Measurements from ENCODE around the gene PRSS27. TPM values are rescaled to one million over a fixed set of nuclear protein-coding genes. Genes with fewer than 3 reads are reported as not detected.

Gene PRSS27
- total and polyA plus RNA-seq, 2 of the 8 experiments (the other 6 are each of a cell fraction or from before 2014, with no cell fraction given), result 1.3 to 7.5 TPM

DNA sequence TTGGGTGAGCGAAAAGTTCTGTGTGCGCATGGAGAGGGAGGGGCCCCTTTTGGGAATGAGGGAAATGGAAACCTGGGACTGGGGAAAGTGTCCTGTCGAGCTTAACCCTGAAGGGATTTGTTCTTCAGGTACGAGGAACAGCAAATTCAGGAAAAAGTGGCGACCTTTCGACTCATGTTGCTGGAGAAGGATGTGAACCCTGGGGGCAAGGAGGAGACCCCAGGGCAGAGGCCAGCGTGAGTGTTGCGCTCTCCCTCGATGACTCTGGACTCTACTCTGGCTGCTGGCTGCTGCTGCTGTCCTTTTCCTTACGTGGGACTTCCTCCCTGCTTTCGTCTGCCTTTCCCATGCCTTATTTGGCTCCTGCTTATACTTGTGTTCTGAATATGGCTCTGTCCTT lies 37.3 kb upstream of the PRSS27 start:
- H4K20me1 ChIP-seq (replicated peaks in 1 of 2; ENCODE audit: control insufficient read depth in 1 of 2, insufficient read depth in 2 of 2, low read length in 2 of 2), result peaks cover 21 to 25% of the 10 kb centered on the region in 2 experiments
- H3K27me3 ChIP-seq (replicated peaks in 1 of 4; ENCODE audit: control insufficient read depth in 3 of 4, extremely low read depth in 1 of 4, insufficient read depth in 3 of 4, low read length in 3 of 4), result no peaks in the 10 kb centered on the region
- DNase-seq (ENCODE audit: low read depth in 1 of 2, low spot score in 2 of 2) (no peak), FAIRE-seq (no peak)
- no peak overlapping the region for H3K4me2 ChIP-seq (ENCODE audit: insufficient read depth in 1 of 2, low read depth in 2 of 2, low read length in 2 of 2)
- peak; percentile 55 for TF ChIP-seq POLR2AphosphoS5 (IDR thresholded peaks at IDR 0.05; ENCODE audit: low read depth, low read length)
- TF ChIP-seq MAX (IDR thresholded peaks at IDR 0.05), result no peak
- TF ChIP-seq TCF12 (IDR thresholded peaks at IDR 0.05; ENCODE audit: low read depth, low read length), result no peak
- 93% methylated on average over 11 of the region's 11 CpGs; no CpG with 5 or more reads in 1 of the 2 experiments for WGBS, 2 experiments (ENCODE audit: extremely low coverage in 1 of 2, insufficient coverage in 1 of 2, insufficient read length in 1 of 2, insufficient replicate concordance in 2 of 2, low coverage in 1 of 2, low lambda C conversion rate in 2 of 2, missing lambda C conversion rate in 1 of 2)
- ChIA-PET CTCF (ENCODE audit: partially characterized antibody) (interaction anchor here (0.8 to 1.2 kb wide), 4 partner anchors 8 to 97 kb away, joined by 3 to 5 read pairs (median 3); no protein-coding TSS in a partner anchor), POLR2A (ENCODE audit: partially characterized antibody) (interaction anchor here (0.7 to 4.8 kb wide), 14 partner anchors 10 to 74 kb away, joined by 3 to 140 read pairs (median 5); partner anchors contain the start of genes ELOB and PRSS27)
- peaks cover 52 to 93% of the 10 kb centered on the region in 2 experiments for H3K79me2 ChIP-seq (ENCODE audit: control insufficient read depth in 1 of 2, insufficient read depth in 2 of 2, low read length in 2 of 2)
- H3K79me1 ChIP-seq (ENCODE audit: low read depth, low read length), result peaks cover 4% of the 10 kb centered on the region; the same call in 1 of the 2 replicates
- H3K4ac ChIP-seq (replicated peaks; ENCODE audit: insufficient read length, low read depth, low read length), result no peak overlapping the region
- H2AFZ ChIP-seq (ENCODE audit: low read length), result no peak overlapping the region
- H3K9me3 ChIP-seq (ENCODE audit: insufficient read depth in 2 of 2, low read depth in 1 of 2, low read length in 1 of 2), result peaks cover 12 to 14% of the 10 kb centered on the region in 2 experiments; a peak in 3 of 4 replicates
- no peak overlapping the region for H2BK5ac ChIP-seq (ENCODE audit: low read depth, low read length)
- H3K4me3 ChIP-seq (ENCODE audit: extremely low read depth in 1 of 4, insufficient read depth in 2 of 4, low read depth in 3 of 4, low read length in 4 of 4), result no peak overlapping the region
- no peak overlapping the region for H2BK120ac ChIP-seq (replicated peaks; ENCODE audit: low read depth, low read length)
- H2BK15ac ChIP-seq (ENCODE audit: low read length), result no peak overlapping the region
- H2BK12ac ChIP-seq (ENCODE audit: low read depth, low read length), result no peak overlapping the region
- no peak overlapping the region for H4K91ac ChIP-seq (replicated peaks; ENCODE audit: insufficient read length, low read length)
- no peak overlapping the region for H3K14ac ChIP-seq (ENCODE audit: insufficient read length)
- no peak overlapping the region for H2BK20ac ChIP-seq (ENCODE audit: low read length)
- no peak overlapping the region for H4K5ac ChIP-seq (ENCODE audit: insufficient read length, low read depth, low read length)
- no peak overlapping the region for H3K27ac ChIP-seq (ENCODE audit: low read depth, low read length)
- H4K8ac ChIP-seq (ENCODE audit: extremely low read depth, insufficient read depth, low read length), result no peak overlapping the region
- no peak overlapping the region for H3K18ac ChIP-seq (ENCODE audit: extremely low read depth, low read length)
- peaks cover 0 to 5% (median 2%) of the 10 kb centered on the region in 4 experiments; a peak in 3 of 7 replicates for H3K4me1 ChIP-seq (replicated peaks in 1 of 4; ENCODE audit: control insufficient read depth in 3 of 4, insufficient read depth in 4 of 4, low read length in 3 of 4)
- no peak overlapping the region for H3K56ac ChIP-seq (replicated peaks; ENCODE audit: insufficient read length, low read depth, low read length)
- peaks cover 4% of the 10 kb centered on the region; the same call in 1 of the 2 replicates for H3K23me2 ChIP-seq (ENCODE audit: low read depth, low read length)
- H3K36me3 ChIP-seq (ENCODE audit: control insufficient read depth in 2 of 4, insufficient read depth in 4 of 4, low read length in 3 of 4), result peaks cover 40 to 66% (median 59%) of the 10 kb centered on the region in 4 experiments
- H3K9ac ChIP-seq (replicated peaks in 1 of 4; ENCODE audit: extremely low read depth in 1 of 4, low read depth in 3 of 4, low read length in 3 of 4), result no peak overlapping the region
- no peak overlapping the region for H3K23ac ChIP-seq (ENCODE audit: insufficient read length)
- no peak overlapping the region for H2AK5ac ChIP-seq (ENCODE audit: low read depth, low read length)
